Stromal cell of bone marrow (primary cell): ENCODE measurements around the gene LY9.

Experiments used
- DNase-seq: peaks from one replicate; pipeline ENCODE4 v3.0.0-alpha.2; 2012; ENCODE audit warnings: low read depth

LY9 gene

DNA sequence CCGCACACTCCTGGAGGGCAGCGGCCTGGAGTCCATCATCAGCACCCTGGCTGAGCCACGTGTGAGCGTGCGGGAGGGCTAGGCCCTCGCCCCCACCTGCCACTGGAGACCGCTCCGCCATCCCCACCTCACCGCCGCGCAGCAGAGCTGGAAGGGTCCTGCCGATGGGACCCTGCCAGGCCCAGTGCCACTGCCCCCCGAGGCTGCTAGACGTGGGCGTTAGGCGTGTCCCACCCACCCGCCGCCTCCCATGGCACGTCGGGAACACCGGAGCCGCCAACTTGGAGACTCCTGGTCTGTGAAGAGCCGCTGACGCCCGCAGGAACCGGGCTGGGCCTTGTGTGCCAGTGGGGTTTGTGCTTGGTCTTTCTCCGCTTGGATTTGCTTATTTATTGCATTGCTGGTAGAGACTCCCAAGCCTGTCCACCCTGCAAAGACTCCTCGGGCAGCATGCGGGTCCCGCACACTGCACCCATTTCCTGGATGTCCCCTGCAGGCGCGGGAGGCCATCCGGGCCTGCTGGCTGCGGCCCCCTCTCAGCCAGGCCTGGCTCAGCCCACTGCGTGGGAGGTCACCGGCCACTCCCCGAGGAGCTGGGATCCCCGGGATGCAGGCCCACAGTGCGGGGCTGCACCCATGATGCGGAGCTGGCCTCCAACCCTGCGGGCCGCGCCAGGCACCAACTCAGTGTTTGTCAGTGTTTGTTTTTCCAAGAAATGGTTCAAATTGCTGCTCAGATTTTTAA lies 6.0 kb downstream of the LY9 start:
- no peak for DNase-seq

DNA sequence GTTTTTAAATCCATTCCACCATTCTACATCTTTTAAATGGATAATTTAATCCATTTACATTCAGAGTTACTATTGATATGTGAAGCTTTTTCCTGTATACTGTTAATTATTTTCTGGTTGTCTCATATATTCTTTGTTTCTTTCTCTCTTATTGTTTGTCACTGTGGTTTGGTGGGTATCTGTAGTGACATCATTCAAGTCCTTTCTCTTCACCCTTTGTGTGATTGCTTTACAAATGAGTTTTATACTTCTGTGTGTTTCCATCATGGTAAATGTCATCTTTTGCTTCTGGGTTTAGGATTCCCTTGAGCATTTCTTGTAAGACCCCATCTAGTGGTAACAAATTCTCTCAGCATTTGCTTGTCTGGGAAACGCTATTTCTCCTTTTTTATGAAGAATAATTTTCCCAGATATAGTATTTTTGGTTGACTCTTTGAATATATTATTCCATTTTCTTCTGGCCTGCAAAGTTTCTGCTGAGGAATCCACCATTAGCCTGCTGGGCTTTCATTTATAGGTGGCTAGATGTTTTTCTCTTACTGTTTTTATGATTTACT lies 10.2 kb downstream of the LY9 start:
- DNase-seq: no peak

- no peak for DNase-seq
Measured at GRCh38 chr1:160806784-160807183, 10.8 kb downstream of the LY9 start.

DNA sequence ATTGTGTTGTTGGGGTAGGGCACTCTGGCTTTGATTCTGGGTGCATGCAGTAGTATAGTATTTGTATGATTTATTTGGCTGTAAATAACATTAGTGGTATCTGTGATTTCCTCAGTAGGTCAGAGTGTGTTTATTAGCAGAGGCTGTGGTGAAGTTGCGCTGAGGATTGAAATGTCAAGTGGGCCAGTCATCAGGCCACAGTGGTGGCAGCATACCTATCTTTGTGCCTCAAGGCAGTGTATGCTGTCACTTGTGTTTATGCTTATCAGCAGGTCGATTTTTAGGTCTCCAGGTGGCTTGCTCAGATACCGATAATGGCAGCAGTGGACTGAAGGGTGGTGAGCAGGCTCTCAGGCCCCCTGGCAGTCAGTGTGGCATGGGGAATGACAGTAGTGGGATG lies 11.3 kb downstream of the LY9 start:
- no peak for DNase-seq

GRCh38 chr1:160807738-160808137 lies 11.8 kb downstream of the LY9 start:
- DNase-seq: no peak

GRCh38 chr1:160808289-160808688 lies 12.3 kb downstream of the LY9 start:
- no peak for DNase-seq

DNA sequence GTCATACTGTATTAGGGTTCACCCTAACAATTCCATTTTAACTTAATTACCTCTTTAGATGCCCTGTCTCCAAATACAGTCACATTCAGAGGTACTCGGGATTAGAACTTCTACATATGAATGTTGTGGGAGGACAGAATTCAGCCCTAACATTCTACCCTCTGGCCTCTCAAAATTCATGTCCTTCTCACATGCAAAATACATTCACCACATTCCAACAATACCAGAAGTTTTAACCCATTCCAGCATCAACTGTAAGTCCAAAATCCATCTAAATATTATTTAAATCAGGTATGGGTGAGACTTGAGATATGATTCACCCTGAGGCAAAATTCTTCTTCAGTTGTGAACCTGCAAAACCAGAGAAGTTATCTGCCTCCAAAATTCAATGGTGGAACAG lies 14.5 kb downstream of the LY9 start:
- no peak for DNase-seq

DNA sequence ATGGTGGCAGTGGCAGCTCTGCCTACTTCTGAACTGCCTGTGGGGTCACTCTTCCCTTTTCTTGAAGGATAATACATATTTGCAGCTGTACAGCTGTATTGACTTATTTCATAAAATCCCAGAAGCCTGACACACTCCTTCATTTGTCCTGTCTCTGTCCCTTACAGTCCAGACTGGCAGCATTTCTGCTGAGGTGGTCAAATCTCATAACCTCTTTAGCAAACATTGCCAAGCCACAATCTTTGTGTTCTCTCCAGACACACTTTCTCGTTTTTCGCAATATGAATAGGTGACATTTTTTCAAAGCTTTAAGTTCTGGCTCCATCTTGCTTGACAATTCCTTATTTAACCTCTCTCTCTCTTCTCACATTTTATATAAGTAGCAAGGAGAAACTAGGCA lies 15.2 kb downstream of the LY9 start:
- DNase-seq: no peak

DNA sequence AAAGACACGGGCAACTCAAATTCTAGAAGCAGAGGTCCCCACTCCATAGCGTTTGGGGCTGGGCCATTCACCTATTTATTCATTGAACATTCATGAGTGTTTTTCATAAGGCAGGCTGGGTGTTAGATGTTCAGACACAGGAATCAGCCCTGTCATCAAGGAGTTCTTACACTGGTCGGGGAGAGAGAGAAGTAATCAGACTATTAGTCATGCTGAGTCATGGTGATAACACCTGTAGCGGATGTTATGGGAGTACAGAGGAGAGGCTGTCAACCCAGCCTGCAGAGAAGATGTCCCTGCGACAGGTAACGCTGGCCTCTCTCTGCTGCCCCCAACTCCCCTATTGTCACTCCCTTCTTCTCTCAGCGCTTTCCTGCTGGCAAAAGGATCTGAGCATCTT lies 17.2 kb downstream of the LY9 start:
- DNase-seq: no peak

DNA sequence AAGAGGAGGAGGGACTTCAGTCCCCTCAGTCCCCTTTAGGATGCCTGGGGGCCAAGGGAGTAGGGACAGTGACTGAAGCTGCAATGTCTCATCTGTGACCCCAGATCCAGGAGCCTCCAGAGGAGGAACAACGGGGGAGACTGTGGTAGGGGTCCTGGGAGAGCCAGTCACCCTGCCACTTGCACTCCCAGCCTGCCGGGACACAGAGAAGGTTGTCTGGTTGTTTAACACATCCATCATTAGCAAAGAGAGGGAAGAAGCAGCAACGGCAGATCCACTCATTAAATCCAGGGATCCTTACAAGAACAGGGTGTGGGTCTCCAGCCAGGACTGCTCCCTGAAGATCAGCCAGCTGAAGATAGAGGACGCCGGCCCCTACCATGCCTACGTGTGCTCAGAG lies 18.3 kb downstream of the LY9 start:
- no peak for DNase-seq

DNA sequence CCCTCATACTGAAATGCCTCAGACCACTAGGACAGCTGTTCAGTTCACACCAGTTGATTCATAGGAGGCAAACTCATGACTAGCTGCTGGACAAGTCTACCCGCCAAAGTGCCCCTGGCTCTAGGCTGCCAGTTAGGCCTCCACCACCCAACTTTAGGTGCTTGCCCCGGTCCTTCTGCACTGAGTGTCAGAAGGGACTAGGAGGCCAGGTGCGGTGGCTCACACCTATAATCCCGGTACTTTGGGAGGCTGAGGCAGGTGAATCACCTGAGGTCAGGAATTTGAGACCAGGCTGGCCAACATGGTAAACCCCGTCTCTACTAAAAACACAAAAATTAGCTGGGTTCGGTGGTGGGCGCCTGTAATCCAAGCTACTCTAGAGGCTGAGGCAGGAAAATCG lies 18.9 kb downstream of the LY9 start:
- DNase-seq: no peak

DNA sequence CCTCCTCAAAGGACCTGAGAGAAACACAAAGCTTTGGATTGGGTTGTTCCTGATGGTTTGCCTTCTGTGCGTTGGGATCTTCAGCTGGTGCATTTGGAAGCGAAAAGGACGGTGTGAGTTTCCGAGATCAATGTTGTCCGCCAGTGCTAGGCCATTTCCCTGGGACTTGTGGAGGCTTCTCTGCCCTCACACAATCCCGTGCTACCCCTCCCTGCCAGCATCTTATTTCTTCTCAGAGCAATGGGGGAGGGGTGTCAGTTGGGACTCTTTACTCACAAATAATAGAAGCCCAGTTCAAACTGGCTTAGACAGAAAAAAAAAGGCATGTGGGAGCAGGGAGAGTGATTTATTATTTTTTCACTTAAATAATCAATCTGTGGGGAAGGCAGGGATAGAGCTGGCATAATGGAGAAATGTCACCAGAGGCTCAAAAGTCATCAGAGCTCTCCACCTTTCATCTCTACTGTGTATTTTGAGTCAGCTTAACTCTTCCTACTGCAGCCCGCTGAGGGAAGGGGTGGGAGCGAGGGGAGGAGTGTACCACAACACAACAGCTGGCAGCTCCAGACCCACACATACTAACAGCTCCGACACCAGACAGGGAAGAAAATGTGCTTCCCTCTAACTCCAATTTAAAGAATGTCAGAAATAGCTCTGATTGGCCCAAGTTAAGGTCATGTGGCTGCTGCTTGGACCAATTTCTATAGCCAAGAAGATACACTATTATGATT lies 22.4 kb downstream of the LY9 start:
- no peak for DNase-seq

DNA sequence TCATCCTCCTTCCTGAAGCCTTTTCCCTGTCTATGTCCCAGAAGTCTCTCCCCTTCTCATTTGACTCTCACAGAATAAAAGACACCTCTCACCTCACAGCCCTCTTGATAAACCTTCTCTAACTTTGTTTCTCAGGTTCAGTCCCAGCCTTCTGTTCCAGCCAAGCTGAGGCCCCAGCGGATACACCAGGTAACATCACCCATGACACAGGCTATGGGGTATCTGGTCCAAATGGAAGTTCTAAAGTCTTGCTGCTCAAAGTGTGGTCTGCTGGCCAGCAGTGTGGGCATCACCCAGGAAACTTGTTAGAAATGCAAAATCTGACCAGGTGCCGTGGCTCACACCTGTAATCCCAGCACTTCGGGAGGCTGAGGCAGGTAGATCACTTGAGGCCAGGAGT lies 23.2 kb downstream of the LY9 start:
- no peak for DNase-seq

DNA sequence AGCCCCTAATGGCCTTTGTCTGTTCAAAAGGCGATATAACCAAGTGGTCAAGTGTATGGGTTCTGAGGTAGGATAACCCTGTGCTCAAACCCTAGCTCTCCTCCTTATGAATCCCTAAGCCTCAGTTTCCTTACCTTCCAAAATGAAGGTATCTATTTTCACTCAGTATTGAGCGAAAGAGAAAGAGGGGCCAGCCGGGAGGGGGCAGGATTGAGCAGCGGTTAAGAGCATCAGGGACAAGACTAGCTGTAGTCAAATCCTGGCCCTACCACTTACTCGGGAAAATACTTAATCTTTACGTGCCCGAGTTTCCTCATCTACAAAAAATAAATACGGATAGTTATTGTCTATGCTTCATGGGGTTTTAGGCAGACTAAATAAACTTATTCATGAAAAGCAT lies 25.7 kb downstream of the LY9 start:
- no peak for DNase-seq

GRCh38 chr1:160823296-160823695 lies 27.3 kb downstream of the LY9 start:
- DNase-seq: no peak

DNA sequence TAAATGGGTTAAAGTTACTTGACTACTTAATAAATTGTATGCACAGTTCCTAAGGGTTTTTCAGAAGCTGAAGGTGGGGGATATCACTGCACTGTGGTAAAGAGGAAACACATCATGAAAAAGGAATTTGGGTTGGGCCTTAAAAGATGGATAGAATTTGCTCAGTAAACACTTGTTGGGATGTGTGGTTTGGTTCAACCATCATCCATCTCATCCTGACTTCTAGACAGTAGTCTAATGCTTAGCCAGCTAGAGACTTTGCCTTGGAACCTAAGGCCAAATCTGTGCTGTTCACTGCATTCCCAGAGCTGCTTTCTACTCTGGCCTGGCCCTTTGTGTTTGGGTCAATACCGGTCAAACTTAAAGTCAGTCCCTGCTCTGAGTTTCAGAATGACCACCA lies 30.6 kb downstream of the LY9 start:
- no peak for DNase-seq

GRCh38 chr1:160827418-160827817 lies 31.4 kb downstream of the LY9 start:
- no peak for DNase-seq

GRCh38 chr1:160829766-160830165 lies 33.8 kb downstream of the LY9 start:
- DNase-seq: no peak

GRCh38 chr1:160830321-160831153 lies 34.6 kb downstream of the LY9 start:
- no peak for DNase-seq

- DNase-seq: peak; percentile 11
Measured at GRCh38 chr1:160834945-160835565, 39.1 kb downstream of the LY9 start.

DNA sequence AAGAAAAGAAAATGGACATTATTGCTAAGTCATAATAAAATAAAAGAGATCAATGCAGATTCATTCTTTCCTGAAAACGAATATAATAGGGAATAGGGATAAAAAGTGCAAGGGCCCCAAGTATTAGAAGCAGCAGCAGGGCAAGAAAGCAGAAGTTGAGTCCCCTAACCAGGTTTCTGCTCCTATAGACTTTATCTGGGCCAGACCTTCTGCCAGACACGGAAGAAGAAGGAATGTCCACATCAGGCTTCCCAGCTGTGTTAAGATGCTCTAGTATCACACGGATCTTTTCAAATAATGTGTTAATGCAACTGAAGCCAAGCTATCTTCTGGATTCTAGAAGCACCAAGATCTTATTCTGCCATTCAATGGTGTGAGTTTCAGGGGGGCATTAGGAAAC lies 39.8 kb downstream of the LY9 start:
- no peak for DNase-seq

GRCh38 chr1:160836561-160836960 lies 40.6 kb downstream of the LY9 start:
- DNase-seq: no peak
